ENCODE data around the gene KCTD13. TPM values are rescaled to one million over a fixed set of nuclear protein-coding genes. Genes with fewer than 3 reads are reported as not detected.

Gene KCTD13
- total RNA-seq, 2 donors from 2014 or later: 17.7 to 28.8 TPM

DNA sequence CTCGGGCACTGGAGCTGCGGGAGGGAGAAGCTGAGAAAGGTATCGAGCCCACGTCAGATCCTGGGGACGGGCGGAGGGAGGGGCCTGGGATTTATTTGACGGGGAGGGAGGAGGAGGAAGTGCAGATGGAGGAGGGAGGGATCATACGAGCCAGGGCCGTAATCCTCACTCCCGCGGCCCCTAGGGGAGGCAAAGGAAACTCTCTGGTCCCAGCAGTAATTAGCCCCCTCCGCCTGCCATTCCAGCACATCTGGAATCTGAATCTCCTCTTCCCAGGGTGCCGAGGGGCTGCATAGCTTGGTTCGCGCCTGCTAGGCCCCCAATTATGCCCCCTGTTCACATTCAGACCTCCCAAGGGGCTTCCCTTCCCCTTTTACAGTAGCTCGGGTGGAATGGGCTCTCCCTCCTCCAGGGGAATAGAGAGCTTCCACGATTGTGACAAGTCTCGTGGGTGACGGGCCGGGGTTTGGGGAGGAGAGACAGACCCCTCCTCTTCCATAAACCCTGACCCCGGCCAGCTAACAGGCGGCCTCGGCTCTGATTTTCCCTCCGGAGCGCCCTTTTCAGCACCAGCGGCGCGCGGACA lies 26.4 kb downstream of the KCTD13 start, which contains the start of gene SEZ6L2:
TSS of gene SEZ6L2 (minus strand) at position 35 of the 586 bp plus-strand sequence. CDS start 531 bp downstream, outside the sequence.
- Histone ChIP-seq H3K9ac (ENCODE audit: low read depth in 2 of 2, low read length in 2 of 2) (peak within 1 kb of the TSS; percentile 24 to 58), H3K27me3 (no peaks in the 10 kb centered on the region), H3K4me1 (peaks cover 5% of the 10 kb centered on the region), H3K27ac (peak within 1 kb of the TSS; percentile 68), H3K36me3 (no peaks in the 10 kb centered on the region), H3K9me3 (no peaks in the 10 kb centered on the region), H3K4me3 (peak within 1 kb of the TSS; percentile 69)
- TF ChIP-seq, protein P1, sequence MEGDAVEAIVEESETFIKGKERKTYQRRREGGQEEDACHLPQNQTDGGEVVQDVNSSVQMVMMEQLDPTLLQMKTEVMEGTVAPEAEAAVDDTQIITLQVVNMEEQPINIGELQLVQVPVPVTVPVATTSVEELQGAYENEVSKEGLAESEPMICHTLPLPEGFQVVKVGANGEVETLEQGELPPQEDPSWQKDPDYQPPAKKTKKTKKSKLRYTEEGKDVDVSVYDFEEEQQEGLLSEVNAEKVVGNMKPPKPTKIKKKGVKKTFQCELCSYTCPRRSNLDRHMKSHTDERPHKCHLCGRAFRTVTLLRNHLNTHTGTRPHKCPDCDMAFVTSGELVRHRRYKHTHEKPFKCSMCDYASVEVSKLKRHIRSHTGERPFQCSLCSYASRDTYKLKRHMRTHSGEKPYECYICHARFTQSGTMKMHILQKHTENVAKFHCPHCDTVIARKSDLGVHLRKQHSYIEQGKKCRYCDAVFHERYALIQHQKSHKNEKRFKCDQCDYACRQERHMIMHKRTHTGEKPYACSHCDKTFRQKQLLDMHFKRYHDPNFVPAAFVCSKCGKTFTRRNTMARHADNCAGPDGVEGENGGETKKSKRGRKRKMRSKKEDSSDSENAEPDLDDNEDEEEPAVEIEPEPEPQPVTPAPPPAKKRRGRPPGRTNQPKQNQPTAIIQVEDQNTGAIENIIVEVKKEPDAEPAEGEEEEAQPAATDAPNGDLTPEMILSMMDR (IDR thresholded peaks at IDR 0.05): peak; percentile 15
- intact Hi-C loops (cut with DNase I): no loop called here
- peak; percentile 89 for DNase-seq

DNA sequence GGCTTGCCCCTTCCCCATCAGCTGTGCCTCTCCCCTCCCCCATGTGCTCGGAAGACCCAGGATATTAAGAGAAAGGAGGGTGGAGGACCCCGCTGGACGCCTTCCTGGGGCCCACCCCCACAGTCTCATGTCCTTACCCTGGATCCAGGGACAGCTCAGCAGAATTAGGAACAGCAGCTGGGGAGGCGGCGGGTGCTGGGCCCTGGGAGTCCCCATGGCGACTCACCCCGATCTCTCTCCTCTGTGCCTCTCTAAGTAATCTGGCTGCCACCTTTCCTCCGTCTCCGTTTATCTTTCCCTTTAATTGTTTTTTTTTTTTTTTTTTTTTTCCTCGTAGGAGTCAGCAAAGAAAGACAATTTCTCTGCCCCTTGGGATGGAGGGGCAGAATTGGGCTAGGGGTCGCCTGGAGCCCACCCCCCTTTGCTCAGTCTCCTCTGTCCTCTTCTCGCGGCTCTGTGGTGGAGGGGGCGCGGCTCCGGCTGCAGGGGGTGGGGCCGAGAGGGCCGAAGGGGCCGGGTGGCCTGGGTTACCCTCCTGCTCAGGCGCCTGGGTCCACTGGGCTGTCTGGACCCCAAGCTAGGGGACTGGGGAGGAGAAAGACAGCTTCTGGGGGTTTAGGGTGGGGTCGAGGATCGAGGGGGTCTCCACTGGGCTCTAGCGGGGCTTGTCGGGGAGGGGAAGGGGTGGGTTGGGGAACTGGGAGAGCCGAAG lies 27.1 kb downstream of the KCTD13 start:
- Histone ChIP-seq H3K4me1 (peaks cover 5% of the 10 kb centered on the region), H3K9ac (ENCODE audit: low read depth in 2 of 2, low read length in 2 of 2) (peak overlapping the region; percentile 24 to 58), H3K27ac (peak overlapping the region; percentile 68), H3K9me3 (no peaks in the 10 kb centered on the region), H3K36me3 (no peaks in the 10 kb centered on the region), H3K27me3 (no peaks in the 10 kb centered on the region), H3K4me3 (peak overlapping the region; percentile 69)
- DNase-seq: peak; percentile 56
- intact Hi-C loops (cut with DNase I): no loop called here
- TF ChIP-seq, protein P1 (IDR thresholded peaks at IDR 0.05): no peak

DNA sequence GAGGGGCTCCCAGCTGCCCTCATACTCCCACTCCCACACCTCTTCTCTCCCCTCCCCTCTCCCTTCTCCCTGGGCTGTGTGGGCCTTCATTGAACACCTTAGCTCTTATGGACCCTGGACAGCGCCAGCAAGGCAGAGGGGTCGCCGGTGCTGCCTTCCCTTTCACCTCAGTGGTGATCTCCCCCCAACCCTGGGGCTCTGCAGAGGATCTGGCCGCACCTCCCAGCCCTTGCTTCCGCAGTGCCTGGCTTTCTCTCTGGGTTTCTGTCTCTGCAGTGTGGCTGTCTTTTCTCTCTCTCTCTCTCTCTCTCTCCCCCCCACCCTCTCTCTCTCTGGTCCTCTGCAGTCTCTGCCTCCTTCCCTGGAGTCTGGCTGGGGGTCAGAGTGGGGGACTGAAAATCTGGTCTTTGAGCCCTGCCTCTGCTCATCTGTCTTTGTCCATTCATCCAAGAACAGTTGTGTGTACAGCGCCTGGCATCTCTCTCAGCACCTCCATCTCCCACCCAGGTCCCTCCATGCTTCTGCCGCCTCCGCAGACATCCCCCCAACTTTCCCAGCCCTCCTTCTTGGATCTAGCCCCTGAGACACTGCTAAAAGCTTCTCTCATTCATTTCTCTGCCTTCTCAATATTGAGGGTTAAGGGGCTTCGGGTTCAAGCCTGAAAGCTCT lies 27.8 kb downstream of the KCTD13 start:
- no peak overlapping the region for H3K9ac ChIP-seq (ENCODE audit: low read depth in 2 of 2, low read length in 2 of 2)
- H3K36me3 ChIP-seq: no peaks in the 10 kb centered on the region

DNA sequence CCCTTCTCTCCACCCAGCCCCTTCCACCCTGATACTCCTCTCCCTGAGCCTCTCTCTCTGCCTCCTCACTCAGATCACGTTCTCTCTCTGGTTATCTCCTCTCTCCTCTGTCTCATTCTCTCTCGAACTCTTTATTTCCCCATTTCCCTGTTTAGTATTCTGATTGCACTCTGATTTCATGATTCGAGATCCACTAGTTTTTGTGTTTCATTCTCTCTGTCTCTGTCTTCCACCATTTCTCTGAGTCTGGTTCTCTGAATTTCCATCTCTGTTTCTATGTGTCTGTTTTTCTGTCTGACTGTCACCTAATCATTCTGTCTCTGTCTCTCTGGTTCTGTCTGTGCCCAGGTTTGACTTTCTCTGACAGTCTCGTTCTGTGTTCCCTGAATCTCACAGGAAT lies 28.7 kb downstream of the KCTD13 start:
- H3K27ac ChIP-seq: no peak overlapping the region

More for the DNA sequence above, 27.8 kb downstream of the KCTD13 start:
- no peak overlapping the region for H3K27ac ChIP-seq
- peaks cover 5% of the 10 kb centered on the region for H3K4me1 ChIP-seq
- TF ChIP-seq, protein P1 (IDR thresholded peaks at IDR 0.05): no peak
- no peak overlapping the region for H3K4me3 ChIP-seq
- intact Hi-C loops (cut with DNase I): no loop called here
- DNase-seq: no peak
- no peaks in the 10 kb centered on the region for H3K9me3 ChIP-seq
- H3K27me3 ChIP-seq: no peaks in the 10 kb centered on the region

DNA sequence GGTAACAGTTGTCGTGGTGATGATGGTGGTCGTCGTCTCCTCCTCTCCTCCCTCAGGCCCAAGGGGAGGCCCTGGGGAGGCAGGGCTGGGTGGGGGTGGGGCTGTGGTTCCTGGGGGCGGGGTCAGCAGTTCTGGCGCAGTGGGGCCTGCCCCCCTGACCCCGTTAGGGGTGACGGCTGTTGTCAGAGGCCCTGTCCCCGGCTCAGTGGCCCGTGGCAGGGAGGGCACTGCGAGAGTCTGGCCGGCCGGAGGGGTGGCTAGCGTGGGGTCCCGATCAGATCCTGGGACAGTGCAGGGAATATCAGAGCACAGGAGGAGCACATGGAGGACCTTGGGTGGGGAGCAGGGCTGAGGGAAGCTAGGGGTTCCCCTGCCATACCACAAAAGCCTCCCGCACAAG lies 29.2 kb downstream of the KCTD13 start:
- Histone ChIP-seq H3K9me3 (no peaks in the 10 kb centered on the region), H3K4me1 (peaks cover 5% of the 10 kb centered on the region), H3K36me3 (no peaks in the 10 kb centered on the region), H3K4me3 (no peak overlapping the region), H3K9ac (ENCODE audit: low read depth in 2 of 2, low read length in 2 of 2) (no peak overlapping the region), H3K27ac (no peak overlapping the region), H3K27me3 (no peaks in the 10 kb centered on the region)
- DNase-seq: no peak
- TF ChIP-seq, protein P1 (IDR thresholded peaks at IDR 0.05): no peak
- intact Hi-C loops (cut with DNase I): no loop called here

More for the DNA sequence above, 28.7 kb downstream of the KCTD13 start:
- Histone ChIP-seq H3K9ac (ENCODE audit: low read depth in 2 of 2, low read length in 2 of 2) (no peak overlapping the region), H3K27me3 (no peaks in the 10 kb centered on the region), H3K36me3 (no peaks in the 10 kb centered on the region), H3K4me3 (no peak overlapping the region), H3K9me3 (no peaks in the 10 kb centered on the region), H3K4me1 (peaks cover 5% of the 10 kb centered on the region)
- intact Hi-C loops (cut with DNase I): no loop called here
- DNase-seq: no peak
- TF ChIP-seq, protein P1 (IDR thresholded peaks at IDR 0.05): no peak

Measured in colonic mucosa (tissue), 4 donors.